ENCODE measurements around the gene DUSP14.
"Not testable (repeated sequence)": the region's sequence is repeated elsewhere in the genome, so short reads cannot be mapped to it uniquely, and the experiment has no call there.

Gene DUSP14

DNA sequence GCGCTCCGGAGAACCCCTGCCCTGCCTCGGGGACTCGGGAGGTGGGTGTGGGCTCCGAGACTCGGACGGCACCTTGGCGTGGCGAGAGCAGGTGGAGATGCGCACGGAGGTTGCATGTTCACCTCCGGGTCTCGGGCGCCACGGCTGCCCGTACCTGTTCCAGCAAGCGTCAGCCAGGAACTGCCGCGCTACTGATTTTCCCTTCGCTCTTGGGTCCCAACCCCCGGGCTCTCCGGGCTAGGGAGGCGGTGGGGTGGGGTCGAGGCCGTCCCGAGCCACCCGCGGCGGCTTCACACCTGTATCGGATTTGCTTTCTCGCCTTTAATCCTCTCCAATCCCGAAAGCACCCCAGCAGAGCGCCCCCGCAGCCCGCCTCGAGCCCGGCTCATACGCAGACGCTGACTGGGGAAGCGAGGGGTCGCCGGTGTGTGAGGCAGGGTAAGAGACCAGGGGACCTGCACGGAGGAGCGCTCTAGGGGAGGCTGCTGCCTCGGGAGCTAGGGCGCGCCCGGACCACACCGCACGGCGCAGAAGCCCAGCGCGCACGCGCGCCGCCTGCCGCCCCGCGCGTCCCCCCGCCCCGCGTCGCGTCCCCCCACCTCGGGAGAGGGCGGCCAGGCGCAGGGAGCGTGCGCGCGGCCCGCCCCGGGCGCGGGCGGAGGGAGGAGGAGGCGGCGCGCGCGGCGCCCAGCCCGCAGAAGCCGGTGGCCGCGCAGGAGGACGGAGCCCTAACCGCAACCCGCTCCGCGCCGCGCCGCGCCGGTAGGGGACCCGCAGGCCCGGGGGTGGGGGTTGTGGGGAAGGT is at the start of gene DUSP14:
TSS of gene DUSP14 (plus strand) at position 695 of the 805 bp plus-strand sequence. CDS start 22,382 bp downstream, outside the sequence.
- peak; percentile 76 for DNase-seq (ENCODE audit: low read depth, low spot score)

GRCh38 chr17:37440424-37440823 is 49.3 kb upstream of the DUSP14 start:
- no peak for DNase-seq (ENCODE audit: low read depth, low spot score)

- DNase-seq (ENCODE audit: low read depth, low spot score), result not testable (repeated sequence)
These were observed 48.2 kb upstream of the DUSP14 start for GRCh38 chr17:37441369-37442014.

DNA sequence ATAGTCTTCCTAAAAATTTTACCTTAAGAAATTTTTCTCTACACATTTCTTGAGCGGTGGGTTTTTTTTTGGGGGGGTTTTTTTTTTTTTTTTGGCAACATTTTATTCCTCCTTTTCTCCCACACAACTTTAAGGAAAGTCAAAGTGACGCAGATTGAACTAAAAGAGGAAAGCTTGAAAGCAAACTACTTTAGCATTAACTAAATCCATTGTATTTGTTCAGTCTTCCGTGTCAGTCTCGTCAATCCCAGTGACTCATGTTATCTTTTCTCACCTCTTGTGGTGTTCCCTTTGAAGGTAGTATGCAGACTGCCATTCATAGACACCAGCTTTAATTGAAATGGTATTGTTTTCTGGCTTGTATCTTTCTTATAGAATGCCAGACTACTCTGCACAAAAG is 43.7 kb upstream of the DUSP14 start:
- no peak for DNase-seq (ENCODE audit: low read depth, low spot score)

GRCh38 chr17:37447641-37448040 is 42.0 kb upstream of the DUSP14 start:
- DNase-seq (ENCODE audit: low read depth, low spot score), result no peak

- peak; percentile 27 for DNase-seq (ENCODE audit: low read depth, low spot score)
These were observed 39.6 kb upstream of the DUSP14 start for GRCh38 chr17:37450112-37450511.

GRCh38 chr17:37457801-37458200 is 31.9 kb upstream of the DUSP14 start:
- not testable (repeated sequence) for DNase-seq (ENCODE audit: low read depth, low spot score)

GRCh38 chr17:37458805-37459204 is 30.9 kb upstream of the DUSP14 start:
- no peak for DNase-seq (ENCODE audit: low read depth, low spot score)

DNA sequence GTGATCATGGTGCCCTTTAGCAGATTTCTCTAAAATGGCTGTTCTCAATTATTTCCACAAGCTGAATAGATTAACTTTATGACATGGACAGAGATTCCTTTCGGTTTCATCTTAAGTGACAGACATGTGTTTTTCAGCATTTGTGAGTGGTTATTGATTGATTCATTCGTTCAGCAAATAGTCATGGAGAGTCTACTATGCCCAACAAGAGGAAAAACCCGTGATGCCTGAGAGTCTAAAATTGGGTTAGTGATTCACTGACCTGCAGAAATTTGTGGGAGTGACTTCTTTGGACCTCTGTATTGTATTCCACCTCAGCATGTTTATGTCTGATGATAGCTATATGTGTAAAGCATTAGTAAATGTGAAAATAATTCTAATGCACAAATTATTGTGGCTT is 28.0 kb upstream of the DUSP14 start:
- DNase-seq (ENCODE audit: low read depth, low spot score), result no peak

GRCh38 chr17:37462492-37462891 is 27.2 kb upstream of the DUSP14 start:
- DNase-seq (ENCODE audit: low read depth, low spot score), result no peak

- DNase-seq (ENCODE audit: low read depth, low spot score), result no peak
These were observed 26.7 kb upstream of the DUSP14 start for GRCh38 chr17:37463039-37463438.

DNA sequence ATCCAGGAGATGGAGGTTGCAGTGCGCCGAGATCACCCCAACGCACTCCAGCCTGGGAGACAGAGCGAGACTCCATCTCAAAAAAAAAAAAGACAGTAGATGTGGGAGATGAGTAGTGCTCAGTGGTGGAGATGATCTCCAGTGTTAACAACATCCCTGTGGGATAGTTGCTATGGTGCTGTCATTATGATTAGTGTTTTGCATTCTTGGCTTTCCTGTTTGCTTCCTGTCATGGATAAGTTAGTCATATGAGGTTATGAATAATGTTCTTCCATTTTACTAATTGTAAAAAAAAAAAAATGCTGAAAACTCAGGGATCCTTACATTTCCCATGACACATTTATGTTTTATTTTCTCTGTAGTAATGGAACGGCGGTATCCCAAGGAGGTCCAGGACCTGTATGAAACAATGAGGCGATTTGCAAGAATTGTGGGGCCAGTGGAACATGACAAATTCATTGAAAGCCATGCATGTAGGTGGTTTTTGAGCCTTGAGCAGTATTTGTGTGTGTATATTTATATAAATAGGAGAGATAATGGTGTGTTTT is 24.5 kb upstream of the DUSP14 start:
- DNase-seq (ENCODE audit: low read depth, low spot score), result no peak

DNA sequence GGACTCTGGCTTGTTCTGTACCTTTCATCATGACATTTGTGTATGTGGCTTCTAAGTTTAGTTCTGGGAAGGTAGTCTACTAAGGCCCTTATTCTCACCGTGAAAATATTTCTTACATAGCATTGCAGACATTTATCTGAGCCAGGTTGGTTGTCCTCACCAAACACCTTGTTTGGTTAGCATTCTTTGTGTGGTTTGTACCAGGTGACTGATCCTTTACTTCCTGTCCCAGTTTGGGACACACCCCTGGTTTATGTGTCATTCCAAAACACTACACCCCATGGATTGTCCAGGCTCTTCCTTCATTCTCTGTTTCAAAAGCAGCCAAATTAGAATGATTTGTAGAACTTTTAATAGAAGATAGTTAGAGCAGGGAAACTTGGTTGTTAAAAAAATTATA is 23.2 kb upstream of the DUSP14 start:
- DNase-seq (ENCODE audit: low read depth, low spot score), result no peak

DNA sequence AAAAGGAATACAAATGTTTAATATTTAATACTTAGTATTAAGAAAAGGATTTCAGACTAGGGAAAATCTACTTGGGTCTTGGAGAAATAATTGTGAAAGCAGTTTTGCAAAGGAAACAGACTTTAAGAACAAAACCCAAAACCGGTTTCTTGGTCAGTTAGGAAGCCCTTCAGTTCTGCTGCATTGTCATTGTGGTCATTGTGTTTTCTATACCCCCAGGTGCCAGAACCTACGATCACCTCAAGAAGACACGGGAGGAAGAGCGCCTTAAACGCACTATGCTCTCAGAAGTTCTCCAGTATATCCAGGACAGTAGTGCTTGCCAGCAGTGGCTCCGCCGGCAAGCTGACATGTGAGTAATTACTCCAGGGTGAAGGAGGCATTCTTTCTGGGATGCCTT is 19.5 kb upstream of the DUSP14 start:
- DNase-seq (ENCODE audit: low read depth, low spot score), result no peak

DNA sequence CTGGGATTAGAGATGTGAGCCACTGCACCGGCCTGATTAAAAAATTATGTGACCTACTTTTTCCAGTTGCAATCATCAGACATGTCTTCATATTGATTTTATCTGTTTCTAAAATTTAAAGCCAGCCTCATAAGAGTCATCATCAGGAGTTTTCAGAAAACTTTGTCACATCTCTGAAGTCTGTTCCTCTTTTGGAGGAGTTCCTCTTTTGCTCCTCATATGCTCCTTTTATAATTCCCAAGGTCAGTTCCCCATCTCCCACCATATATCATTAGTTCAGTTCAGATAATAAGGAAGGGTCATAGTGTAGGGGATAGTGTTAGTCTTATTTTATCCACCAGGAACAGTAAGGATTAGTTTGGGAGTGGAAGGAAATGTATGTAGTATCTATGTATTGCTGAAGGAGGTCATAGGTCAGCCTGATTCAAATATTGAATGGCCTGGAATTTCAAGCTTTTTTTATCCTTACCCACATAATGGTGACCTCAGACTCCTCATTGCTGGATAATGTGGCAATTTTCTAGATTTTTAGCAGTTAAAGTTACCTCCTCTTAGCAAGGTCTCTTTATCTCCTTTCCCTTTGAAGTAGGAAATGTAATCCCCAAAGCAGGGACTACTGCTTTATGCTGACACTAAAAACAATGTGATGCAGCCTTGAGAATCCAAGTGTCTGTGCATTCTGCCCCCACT is 13.8 kb upstream of the DUSP14 start:
- no peak for DNase-seq (ENCODE audit: low read depth, low spot score)

DNA sequence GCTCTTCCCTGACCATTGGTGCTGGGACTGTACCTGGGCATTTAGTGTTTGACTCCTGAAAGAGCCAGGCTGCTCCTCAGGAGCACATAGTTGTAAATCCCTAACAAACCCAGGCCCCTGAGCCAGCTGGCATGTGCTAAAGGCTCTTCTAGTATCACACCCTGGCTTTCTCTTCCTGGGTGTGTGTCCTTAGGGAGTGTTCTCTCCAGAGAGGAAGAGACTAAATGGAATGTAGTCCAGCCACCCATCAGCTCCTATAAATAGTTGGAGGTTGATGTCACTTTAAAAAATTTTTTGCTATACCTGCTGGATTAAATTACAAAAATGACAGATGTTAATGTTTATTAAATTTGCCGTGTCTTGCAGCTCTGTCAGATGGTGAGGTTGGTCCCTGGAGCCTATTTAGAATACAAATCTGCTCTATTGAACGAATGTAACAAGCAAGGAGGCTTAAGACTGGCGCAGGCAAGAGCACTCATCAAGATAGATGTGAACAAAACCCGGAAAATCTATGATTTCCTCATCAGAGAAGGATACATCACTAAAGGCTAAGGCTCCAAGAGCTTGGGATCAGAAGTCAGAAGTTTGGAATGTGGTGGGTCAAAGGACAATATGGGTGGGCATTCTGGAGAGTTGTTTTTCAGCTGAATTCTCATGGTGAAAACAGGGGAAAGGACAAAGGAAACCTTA is 13.1 kb upstream of the DUSP14 start:
- DNase-seq (ENCODE audit: low read depth, low spot score), result peak; percentile 17

DNA sequence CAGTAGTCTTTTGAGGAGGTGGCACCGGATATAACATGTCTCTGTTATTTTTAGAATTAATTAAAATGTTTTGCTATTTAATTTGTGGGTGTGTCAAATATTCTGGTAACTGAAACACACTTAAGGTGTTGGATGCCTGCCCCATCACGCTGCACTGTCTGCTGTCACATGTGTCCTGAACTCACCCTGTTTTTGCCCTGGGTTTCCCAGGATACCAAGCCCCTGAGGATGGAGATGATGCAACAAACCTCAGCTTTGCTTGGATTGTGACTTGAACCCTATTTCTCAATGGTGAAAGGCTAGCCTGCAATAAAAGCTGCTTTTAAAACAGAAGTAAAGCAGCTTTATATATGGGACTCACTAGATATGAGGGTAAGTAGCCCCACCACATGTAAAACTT is 11.5 kb upstream of the DUSP14 start:
- no peak for DNase-seq (ENCODE audit: low read depth, low spot score)

GRCh38 chr17:37479025-37479424 is 10.7 kb upstream of the DUSP14 start:
- no peak for DNase-seq (ENCODE audit: low read depth, low spot score)

DNA sequence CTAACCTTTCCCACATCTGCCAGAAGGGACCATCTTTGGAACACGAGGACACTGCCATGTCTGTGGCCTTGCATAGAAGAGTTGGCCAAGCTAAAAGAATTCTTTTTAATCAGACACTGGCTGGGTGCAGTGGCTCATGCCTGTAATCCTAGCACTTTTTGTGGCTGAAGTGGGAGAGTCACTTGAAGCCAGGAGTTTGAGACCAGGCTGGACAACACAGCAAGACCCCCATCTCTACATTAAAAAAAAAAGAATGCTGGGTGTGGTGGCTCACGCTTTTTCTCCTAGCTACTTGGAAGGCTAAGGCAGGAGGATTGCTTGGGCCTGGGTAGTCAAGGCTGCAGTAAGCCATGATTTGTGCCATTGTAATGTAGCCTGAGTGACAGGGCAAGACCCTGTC is 9.3 kb upstream of the DUSP14 start:
- no peak for DNase-seq (ENCODE audit: low read depth, low spot score)

GRCh38 chr17:37481001-37481665 is 8.6 kb upstream of the DUSP14 start:
- no peak for DNase-seq (ENCODE audit: low read depth, low spot score)

All from ELF-1 (cell line).